PC-9 (cell line): ENCODE results near the gene SACM1L.

ENCODE experiments used
- CTCF ChIP-seq: fragments of 200-600 bp; sonication (generic); conservative IDR thresholded peaks from 2 replicates; pipeline ENCODE4 v1.6.1; 2017; ENCODE audit warnings: mixed run types, antibody characterized with exemption, mild to moderate bottlenecking, moderate library complexity
- EZH2 ChIP-seq: fragments of 200-600 bp; sonication (generic); IDR thresholded peaks from 2 replicates; pipeline ENCODE4 v1.8.0; 2017; ENCODE audit warnings: antibody characterized with exemption, low read depth

- TF ChIP-seq CTCF: no peak
- no peak for TF ChIP-seq EZH2
Measured at GRCh38 chr3:45771166-45771775, 82.1 kb downstream of the SACM1L start.
